ENCODE measurements around the gene ADARB2. TPM values are rescaled to one million over a fixed set of nuclear protein-coding genes. Genes with fewer than 3 reads are reported as not detected.

ADARB2 gene
- total RNA-seq, 1 donor from 2014 or later = 0.37 TPM

- intact Hi-C loops (cut with micrococcal nuclease) = no loop called here
Measured at GRCh38 chr10:1531883-1532597, 205.3 kb downstream of the ADARB2 start.

GRCh38 chr10:1530871-1531517, 206.3 kb downstream of the ADARB2 start:
- intact Hi-C loops (cut with micrococcal nuclease) = no loop called here

GRCh38 chr10:1529806-1530413, 207.4 kb downstream of the ADARB2 start:
- intact Hi-C loops (cut with micrococcal nuclease) = no loop called here

DNA sequence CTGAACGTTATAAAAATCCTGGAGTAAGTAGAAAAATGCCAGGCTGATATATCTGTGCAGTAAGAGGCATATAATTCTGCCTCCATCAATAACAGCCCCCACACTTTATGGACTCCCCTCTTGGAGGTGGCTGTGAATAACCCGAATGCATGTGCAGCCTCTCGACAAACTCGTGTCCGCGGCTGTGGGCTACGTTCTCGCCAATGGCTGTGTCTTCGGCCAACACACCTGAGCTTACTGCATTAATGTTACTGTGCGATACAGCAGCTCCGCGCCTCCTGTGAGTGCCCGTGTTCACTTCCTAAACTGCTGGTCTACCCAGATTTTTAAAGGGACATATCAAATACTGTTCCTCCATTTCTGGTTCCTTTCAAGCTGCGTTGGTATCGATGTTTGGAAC, 209.4 kb downstream of the ADARB2 start:
- intact Hi-C loops (cut with micrococcal nuclease) = no loop called here

- intact Hi-C loops (cut with micrococcal nuclease) = no loop called here
Measured at GRCh38 chr10:1526436-1527055, 210.8 kb downstream of the ADARB2 start.

DNA sequence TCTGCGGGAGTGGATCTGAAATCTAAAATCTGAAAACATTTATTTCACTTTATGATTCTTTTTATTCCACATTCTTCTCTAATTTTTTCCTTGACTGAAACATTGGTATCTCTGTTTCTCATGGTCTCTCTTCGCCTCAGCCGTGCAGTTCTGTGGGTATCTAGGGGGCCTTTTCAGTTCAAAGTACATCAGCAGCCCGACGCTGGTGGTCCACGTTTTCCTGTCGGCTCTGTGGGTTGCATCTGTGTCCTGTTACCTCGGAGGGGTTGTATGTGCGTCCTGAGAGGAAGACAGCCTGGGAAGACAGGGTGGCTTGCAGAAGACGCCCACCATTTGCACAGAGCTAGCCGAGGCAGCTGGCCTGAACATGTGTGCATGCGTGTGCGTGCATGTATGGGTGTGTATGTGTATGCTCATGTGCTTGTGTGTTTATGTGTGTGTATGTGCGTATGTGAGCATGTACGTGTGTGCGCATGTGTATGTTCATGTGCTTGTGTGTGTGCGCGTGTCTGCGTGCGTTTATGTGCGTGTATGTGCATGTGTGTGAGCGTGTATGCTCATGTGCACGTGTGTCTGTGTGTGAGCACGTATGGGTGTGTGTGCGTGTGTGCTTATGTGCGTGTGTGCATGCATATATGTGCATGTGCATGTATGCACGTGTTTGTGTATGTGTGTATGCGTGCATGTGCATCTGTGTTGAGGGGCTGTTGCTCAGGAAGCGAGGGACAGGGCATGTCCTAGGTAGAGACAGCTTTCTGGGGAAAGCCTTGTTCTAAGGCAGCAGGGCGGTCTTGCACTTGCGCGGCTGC, 211.8 kb downstream of the ADARB2 start:
- intact Hi-C loops (cut with micrococcal nuclease) = no loop called here

GRCh38 chr10:1524540-1524939, 212.8 kb downstream of the ADARB2 start:
- intact Hi-C loops (cut with micrococcal nuclease) = no loop called here

GRCh38 chr10:1523221-1523620, 214.1 kb downstream of the ADARB2 start:
- intact Hi-C loops (cut with micrococcal nuclease) = no loop called here

DNA sequence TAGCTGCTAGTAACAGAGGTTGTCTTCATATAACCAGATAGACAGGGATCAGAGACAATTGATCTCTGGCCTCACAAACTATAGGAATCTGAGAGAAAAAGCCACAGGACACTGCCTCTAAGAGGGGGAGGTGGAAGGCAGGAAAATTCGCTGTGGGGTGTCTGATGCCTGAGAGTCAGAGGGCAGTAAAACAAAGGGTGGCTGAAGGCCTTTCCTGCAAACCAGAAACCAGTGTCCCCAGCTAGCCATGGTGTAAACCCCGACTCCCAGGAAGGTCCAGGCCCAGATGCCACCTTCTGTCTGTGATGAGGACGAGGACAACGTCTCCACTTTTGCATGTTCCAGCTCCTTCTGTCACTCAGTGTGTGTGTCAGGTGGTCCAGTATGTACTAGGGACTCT, 215.1 kb downstream of the ADARB2 start:
- intact Hi-C loops (cut with micrococcal nuclease) = no loop called here

GRCh38 chr10:1521741-1522140, 215.6 kb downstream of the ADARB2 start:
- intact Hi-C loops (cut with micrococcal nuclease) = no loop called here

DNA sequence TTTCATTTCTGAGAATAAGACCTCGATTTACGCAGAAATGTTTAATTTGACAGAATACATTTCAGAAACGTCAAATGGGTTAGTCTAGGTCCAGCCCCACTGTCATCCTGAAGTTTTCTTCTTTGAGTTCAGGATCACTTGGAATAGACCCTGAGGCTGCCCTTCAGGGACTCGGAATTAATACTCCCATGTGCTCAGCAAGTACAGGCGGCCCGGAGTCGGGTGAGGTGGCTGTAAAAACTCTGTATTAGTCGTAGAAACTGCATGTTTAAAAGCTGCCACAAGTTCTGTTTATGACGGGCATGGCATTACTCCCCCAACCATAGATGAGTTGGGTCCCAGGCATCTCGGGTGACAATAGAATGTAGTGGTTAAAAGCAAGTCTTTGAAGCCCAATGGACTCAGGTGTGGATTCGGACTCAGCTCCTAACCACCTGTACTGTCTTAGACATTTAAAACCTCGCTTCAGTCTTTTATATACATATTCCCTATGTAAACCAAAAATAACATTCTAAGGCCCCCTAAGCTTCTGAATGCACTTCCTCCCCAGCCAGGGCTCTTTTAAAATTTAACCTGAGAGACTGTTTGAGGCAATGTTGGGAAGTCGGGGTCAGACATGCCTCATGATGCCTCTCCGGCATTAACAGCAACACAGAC, 216.3 kb downstream of the ADARB2 start:
- intact Hi-C loops (cut with micrococcal nuclease) = no loop called here

DNA sequence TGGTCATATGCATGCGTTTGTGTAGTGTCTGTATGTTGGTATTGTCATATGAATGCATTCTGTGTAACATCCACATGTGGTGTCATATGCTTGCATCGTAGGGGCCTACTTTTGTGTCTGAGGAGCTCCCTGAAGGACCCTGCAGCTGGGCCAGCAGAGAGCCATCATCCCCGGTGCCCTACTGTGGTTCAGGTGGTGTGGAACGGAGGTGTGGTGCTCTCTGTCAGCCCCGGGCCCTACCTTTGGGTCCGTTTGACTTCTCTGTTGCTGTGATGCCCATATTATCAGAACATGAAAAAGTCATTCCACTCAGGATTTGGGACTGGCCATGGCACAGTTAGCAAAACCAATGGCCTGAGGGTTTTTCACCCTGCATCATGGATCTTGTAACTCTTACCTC, 217.9 kb downstream of the ADARB2 start:
- intact Hi-C loops (cut with micrococcal nuclease) = no loop called here

DNA sequence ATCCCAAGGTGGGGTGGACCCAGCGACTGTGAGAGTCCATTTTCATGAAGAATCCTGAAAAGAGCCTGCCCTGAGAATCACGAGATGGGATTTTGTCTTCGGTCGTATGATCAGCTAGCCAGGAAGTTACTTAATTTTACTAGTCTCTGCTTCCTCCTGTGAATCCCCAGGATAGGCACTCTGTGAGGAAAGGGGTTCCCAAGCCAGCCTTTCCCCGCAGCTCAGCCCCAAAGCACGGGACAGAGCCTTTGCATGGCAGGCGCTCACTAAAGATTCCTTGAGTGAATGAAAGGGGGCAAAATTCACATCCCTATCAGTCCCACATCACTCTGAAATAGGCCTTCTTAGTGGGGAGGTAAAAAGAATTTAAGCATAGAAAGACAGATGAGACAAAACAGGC, 219.6 kb downstream of the ADARB2 start:
- intact Hi-C loops (cut with micrococcal nuclease) = no loop called here

- intact Hi-C loops (cut with micrococcal nuclease) = no loop called here
Measured at GRCh38 chr10:1516492-1517165, 220.7 kb downstream of the ADARB2 start.

DNA sequence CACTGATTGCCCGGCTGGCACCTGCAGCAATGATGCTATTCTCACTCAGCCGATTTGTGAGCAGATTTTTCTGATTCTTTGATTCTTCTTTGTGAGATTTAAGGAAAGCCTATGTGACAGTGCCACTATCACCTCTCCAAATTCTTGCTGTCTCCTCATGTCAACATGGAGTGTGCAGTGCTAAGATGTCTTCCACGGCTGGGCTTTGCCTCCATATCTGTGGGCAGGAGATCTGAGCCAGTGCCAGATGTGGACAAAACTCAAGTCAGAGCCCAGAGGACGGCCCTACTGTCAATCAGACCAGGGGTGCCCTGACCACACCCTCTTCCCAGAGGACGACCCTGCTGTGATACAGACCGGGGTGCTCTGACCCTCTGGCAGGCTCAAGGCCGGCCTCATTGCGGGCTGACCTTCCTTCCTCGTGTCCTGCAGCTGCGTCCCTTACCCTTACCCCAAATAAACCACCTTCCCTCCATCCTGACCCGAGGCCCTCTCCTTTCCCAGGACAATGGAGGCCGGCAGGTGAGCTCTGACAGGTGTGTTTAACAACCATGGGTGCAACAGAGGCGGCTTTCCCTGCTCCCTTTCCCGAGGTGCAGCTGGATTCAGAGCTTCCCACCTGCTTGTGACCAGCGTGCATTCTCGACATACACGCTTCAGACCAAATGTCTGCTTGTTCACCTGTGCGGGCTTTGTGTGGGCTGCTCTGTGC, 221.4 kb downstream of the ADARB2 start:
- intact Hi-C loops (cut with micrococcal nuclease) = no loop called here

- intact Hi-C loops (cut with micrococcal nuclease) = no loop called here
Measured at GRCh38 chr10:1515121-1515779, 222.1 kb downstream of the ADARB2 start.

DNA sequence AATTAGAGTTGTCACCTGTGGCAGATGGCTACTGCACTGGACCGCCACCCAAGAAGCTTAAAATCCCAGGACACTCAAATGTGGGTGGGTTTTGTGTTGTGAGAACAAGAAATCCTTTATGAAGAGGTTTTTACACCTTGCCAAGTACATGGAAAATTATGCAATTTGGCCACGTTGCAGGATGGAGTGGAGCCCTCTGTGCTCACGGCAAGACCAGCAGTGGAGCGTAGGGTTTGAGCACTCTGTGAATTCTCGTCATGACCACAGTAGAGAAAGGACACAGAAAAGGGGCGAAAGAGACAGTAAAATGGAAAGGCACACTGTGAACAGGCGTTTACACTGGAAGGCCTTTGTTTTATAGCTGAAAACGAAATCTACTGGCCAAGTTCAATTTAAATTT, 222.6 kb downstream of the ADARB2 start:
- intact Hi-C loops (cut with micrococcal nuclease) = no loop called here

- intact Hi-C loops (cut with micrococcal nuclease) = no loop called here
Measured at GRCh38 chr10:1513221-1513620, 224.1 kb downstream of the ADARB2 start.

DNA sequence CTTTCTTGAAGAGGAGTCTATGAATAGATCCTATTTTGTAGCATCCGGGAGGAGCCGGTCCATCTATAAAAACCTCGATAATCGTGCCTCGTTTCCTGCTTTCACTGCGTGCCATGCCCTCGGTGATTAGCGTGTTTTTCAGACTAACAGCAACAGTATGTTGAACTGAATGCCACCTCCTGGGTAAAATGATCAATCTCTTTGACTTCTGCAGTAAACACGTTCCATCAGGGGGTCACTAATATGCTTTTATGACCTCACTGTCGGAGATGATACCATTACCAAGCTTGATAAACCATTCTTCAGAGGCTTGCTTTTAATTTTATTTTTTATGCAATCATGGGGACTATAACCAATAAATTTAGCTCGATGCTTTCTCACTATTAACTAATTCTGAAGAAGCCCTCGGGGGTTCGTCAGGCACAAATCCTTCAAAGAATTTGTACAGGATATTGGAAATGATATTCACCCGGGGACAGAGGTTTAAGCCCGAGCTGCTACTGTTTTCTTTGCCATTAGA, 228.3 kb downstream of the ADARB2 start:
- intact Hi-C loops (cut with micrococcal nuclease) = no loop called here
